GM19240 (cell line): Measurements from ENCODE around the gene HSD17B13.
"Not testable (repeated sequence)": the region's sequence is repeated elsewhere in the genome, so short reads cannot be mapped to it uniquely, and the experiment has no call there.

Experiments
- DNase-seq: peaks from one replicate; pipeline ENCODE4 v3.0.0; 2011; ENCODE audit warnings: low spot score; ENCODE audit not compliant: insufficient read length

The HSD17B13 gene

DNA sequence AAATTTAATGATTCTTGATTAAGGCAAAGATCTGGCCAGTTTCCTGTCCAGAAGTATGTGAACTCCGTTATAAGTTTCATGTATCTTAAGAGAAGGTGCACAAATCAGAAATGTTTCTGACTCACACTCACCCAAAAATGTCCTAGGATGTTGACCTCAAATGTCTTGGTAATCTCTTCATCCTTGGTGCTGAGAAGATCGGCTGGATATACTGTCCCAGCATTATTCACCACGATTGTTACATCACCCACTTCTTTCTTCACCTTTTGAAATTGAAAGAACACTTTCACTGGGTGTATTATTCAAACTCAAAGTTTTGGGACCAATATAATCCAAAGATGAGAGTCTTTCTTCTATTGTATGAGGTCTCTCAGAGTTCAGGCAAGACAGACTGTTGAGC lies 5.7 kb downstream of the HSD17B13 start:
- DNase-seq, result no peak

DNA sequence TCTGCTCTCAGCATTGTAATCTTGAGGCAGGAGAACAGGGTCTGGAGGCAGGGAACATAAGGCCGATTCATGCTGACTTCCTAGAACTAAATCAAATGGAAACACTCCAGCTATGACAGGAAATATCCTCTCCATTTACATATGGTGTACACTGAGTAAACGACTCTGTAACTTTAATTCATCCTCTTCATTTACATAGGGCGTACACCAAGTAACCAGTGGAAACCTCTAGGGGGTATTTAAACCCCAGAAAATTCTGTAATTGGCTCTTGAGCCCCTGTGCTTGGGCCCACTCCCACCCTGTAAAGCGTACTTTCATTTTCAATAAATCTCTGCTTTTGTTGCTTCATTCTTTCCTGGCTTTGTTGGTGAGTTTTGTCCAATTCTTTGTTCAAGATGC lies 7.7 kb downstream of the HSD17B13 start:
- not testable (repeated sequence) for DNase-seq

DNA sequence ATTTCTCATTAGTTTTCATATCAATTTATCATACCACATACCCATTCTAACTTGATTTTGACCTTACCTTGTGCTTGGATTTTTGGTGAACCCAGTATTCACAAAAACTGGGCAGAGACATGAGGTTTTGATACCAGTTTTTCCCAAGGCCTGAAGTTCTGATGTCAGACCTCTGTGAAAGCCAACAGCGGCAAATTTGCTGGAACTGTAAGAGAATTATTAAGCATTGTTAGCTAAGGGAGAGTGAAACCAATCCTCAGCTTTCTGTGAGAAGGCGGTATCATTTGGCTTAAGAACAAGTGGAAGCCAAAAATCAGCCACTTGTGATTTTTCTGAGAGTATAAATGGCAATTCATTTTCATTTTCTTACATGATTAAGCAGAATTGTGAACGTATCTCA lies 8.9 kb downstream of the HSD17B13 start:
- no peak for DNase-seq

DNA sequence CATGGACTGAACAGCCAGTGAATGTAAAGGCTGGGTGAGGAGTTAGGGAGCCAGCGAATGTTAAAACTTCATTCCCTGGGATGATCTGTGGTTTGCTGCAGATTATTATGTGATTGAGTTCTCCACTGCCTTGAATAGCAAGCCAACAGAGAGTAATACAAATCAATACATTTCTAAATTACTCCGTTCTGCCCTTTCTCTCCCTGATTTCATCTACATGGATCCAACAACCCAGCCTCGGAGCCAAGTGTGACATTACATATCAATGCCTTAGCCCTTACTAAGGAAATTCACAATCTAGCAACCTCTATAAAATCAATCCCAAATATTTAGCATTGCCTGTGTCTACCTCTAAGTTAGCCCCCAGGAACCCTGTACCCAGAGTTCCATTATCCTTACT lies 11.0 kb downstream of the HSD17B13 start:
- no peak for DNase-seq

DNA sequence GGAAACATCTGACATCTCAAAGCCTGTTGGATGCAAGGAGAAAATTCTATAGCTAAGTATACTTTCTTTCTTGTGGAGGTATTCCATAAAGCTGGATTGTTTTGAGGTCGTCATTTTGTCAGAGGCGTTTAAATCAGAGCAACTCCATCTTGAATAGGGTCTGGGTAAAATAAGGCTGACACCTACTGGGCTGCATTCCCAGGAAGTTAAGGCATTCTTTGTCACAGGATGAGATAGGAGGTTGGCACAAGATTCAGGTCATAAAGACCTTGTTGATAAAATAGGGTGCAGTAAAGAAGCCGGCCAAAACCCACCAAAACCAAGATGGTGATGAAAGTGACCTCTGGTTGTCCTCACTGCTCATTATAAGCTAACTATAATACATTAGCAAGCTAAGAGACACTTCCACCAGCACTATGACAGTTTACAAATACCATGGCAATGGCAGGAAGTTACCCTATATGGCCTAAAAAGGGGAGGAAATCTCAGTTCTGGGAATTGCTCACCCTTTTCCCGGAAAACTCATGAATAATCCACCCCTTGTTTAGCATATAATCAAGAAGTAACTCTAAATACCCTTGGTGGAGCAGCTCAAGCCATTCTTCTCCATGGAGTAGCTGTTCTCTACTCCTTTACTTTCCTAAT lies 11.9 kb downstream of the HSD17B13 start:
- no peak for DNase-seq

DNA sequence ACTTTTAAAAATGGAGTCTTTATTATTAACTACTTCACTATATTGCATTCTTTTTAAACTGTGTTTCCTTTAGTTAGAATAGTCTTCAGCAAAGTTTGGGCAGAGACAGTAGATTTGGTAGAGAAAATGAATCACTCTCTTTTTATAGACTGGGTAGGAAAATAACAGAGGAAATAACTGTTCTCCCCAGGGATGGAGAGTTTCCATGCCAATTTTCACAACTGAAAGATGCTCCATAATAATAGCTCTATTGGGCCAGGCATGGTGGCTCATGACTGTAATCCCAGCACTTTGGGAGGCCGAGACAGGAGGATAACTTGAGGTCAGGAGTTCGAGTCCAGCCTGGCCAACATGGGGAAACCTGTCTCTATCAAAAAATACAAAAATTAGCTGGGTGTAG lies 13.1 kb downstream of the HSD17B13 start:
- no peak for DNase-seq

DNA sequence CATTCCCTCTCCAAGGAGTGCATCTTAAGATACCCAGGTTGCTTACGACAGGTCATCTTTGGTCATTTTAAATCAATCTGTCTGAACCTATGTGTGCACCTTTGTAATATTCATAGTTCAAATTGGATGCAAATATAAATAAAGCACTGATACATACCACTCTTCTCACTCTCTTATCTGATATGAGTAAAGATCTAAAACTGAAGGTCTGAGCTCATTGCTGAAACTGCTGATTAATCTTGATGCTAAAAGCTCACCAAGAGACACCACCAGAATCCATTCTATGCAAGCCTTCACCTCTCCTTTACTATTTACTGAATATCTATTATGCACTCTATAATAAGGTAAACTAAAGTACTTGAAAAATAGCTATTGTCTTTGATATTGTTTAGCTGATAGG lies 16.6 kb downstream of the HSD17B13 start:
- DNase-seq, result no peak

DNA sequence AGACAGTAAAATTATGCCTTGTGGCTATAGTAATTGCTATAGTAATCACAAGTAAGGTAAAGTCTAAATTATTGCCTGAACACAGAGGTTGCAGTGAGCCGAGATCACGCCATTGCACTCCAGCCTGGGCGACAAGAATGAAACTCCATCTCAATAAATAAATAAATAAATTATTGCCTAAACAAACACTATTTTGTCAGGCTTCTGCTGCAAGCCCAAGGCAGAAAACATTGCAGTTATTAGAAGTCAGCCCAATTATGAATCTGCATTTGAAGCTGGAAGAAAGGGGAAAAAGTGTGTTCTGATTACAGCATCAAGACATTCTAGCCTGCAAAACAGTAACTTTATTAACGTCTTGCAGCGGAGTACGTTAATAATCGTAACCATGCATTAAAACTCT lies 17.1 kb downstream of the HSD17B13 start:
- no peak for DNase-seq

DNA sequence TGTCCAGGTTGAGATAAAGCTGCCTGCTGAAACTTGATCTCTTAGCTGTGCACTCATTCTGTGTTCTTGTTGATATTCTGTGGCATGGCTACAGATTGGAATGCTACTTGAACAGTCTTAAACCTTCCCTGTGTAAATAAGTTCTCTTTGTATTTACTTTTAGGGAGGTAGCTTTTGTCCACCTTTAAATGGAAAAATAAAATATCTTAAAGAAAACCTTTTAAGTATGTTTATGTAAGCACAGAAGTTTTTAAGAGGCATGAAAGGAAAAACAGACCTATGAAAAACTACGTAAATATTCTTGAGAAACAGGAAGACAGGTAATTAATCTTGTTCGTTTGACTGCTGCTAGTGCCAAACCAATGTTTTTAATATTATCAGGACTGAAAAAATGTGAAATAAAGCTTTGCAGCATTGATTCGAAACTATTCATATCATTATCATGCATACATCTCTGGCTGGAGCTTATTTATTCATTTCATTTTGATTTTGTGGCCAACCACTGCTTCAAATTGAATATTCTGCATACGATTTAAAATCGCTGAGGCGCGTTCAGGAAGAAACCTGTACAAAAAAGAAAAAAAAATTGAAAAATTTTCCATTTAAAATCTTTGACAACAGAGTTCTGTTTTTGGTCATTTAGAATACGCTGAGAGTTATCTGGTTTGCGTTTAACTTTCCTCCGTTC lies 17.8 kb downstream of the HSD17B13 start:
- DNase-seq, result no peak

DNA sequence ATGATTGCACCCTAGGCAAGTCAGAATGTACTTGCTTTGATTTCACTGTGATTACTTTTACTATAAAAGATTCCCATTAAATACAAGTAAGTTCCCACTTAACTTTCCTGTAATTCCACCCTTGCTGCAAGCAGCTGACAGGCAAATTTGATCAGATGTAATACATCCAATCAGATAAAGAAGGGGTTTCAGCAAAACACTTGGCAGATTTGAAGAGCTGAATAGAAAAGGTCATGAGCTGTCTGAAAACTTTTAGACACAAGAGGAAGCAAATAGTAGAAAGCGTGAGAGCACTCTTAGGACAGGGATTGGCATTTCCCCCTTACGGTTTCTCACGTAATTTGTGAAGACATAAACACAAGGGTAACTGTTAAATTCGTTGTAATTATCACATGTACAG lies 22.8 kb downstream of the HSD17B13 start:
- no peak for DNase-seq

DNA sequence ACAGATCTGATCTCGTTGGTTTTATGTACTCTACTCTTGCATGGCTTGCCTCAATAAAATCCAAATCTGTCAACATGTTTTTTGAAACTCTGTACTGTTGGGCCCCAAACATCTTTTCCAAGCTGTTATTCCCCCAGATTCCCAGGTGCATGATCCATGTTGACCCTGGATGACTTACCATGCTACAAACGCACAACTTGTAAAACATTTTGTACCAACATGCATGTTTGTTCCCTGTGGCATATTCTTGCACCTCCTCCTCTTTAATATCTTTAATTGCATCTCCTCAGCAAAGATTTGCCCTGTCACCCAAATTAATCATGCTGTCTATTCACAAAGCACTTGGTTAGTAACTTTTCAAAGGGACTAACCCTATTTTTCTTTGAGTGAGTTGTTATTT lies 24.3 kb downstream of the HSD17B13 start:
- DNase-seq, result no peak

DNA sequence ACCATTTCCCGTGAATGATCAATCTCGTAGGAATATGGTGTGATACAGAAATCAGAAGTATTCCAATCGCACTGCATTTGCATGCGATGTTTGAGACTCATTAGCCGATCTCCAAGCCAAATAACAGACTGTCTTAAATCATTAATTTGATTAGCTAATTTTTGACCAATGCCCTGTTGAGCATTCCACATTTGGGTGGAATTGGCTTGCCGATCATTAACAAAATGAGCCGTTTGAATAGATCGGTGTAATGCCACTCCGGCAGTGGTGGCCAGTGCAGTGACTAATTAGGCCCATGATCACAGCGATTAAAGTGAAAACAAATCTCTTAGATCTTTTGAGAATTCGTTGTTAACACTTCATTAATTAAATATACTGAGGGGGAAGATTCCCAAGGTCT lies 27.8 kb downstream of the HSD17B13 start:
- DNase-seq, result not testable (repeated sequence)

DNA sequence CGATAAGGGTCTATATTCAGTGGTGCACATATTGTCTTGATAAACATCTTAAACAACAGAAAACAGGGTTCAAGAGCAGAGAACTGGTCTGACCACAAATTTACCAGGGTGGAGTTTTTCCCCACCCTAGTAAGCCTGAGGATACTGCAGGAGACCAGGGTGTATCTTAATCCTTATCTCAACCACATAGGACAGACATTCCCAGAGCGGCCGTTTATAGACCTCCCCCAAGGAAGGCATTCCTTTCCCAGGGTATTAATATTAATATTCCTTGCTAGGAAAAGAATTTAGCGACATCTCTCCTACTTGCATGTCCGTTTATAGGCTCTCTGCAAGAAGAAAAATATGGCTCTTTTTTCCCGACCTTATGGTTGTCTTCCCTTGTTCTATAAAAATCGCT lies 28.8 kb downstream of the HSD17B13 start:
- DNase-seq, result not testable (repeated sequence)

DNA sequence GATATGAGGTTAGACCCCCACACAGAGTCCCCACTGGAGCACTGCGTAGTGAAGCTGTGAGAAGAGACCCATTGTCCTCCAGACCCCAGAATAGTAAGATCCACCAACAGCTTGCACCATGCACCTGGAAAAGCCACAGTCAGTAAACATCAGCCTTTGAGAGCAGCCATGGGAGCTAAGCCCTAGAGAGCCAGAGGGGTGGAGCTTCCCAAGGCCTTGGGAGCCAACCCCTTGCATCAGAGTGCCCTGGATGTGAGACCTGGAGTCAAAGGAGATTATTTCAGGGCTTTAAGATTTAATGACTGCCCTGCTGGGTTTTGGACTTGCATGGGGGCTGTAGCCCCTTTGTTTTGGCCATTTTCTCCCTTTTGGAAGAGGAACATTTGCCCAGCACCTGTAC lies 35.7 kb downstream of the HSD17B13 start:
- no peak for DNase-seq

DNA sequence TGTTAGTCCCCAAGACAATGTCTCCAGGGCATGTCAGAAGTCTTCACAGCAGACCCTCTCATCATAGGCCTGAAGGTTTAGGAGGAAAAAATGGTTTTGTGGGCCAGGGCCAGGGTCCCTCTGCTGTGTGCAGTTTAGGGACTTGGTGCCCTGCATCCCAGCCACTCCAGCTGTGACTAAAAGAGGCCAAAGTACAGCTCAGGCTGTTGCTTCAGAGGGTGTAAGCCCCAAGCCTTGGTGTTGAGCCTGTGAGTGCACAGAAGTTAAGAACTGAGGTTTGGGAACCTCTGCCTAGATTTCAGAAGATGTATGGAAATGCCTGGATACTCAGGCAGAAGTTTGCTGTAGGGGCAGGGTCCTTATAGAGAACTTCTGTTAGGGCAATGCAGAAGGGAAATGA lies 38.4 kb downstream of the HSD17B13 start:
- not testable (repeated sequence) for DNase-seq

DNA sequence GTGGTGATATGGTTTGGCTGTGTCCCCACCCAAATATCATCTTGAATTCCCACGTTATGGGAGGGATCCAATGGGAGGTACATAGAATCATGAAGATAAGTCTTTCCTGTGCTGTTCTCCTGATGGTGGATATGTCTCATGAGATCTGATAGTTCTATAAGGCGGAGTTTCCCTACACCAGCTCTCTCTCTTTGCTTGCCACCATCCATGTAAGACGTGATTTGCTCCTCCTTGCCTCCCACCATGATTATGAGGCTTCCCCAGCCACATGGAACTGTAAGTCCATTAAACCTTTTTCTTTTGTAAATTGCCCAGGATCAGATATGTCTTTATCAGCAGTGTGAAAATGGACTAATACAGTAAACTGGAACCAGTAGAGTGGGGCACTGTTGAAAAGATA lies 39.5 kb downstream of the HSD17B13 start:
- DNase-seq, result no peak

DNA sequence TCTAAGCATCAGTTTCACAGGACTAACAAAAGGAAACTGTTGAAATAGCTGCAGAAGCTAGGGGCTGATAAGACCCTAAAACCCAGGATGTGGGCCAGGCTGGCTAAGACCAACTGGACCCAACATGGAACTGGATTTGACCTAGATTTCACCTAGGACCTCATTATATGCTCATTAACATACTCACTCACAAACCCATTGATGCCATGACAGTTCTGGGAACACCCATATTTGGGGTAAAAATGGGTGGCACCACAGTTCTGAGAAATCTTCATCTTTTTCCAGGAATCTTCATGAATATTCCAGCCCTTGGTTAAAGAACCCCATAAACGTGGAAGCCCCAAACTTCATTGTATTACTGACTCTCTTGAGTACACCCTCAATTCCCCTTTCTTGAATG lies 41.1 kb downstream of the HSD17B13 start:
- DNase-seq, result no peak

DNA sequence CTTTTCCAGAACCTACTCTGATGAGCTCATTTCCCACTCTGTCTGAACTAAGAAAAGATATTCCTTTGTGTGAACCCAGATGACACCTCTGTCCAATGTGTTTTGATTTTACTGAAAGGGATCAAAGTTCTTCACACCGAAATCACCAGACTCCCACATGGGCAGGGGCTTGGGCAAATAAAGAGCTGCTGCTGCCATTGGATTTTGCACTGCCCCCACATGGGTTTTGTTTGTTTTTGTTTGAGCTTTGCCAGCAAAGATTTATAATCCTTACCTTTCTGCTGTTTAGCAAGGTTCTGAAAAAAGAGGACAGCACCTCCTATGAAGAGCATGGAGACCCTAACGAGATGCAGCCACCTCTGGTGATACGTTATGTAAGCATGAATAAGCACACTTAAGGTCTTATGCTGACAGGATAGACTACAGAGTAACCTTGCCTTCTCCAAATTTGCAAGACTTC lies 44.3 kb downstream of the HSD17B13 start:
- no peak for DNase-seq

DNA sequence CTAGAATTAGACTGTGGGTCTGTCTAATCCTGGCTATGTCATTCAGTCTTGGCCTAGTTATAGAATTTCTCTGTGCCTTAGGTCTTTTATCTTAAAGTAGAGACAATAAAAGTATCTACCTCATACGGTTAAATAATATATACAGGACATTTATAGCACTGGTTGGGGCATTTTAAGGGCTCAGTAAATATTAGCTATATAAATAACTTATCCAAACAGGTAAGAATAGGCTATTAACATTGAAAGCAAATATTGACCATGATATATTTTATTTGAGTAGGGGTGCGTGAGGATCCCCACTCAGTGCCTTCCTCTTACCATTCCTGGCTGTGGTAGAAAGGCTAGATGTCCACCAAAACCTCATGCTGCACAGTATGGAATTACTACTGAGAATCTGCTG lies 47.4 kb downstream of the HSD17B13 start:
- no peak for DNase-seq

DNA sequence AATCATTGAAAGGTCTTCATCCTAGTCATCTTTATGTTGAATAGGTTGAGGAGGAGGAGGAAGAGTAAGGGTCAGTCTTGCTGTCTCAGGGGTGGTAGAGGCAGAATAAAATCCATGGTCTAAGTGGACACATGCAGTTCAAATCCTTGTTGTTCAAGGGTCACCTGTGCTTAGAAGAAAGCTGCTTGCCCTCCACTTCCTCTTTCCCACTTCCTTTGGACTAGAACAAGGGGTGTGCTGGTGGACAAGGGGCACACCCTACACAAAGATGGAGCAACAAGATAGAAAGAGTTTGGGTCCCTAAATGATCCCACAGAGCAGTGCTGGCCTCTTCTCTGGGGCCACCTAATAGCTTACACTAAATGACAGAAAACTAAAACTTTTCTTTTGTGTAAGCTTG lies 47.9 kb downstream of the HSD17B13 start:
- DNase-seq, result no peak

DNA sequence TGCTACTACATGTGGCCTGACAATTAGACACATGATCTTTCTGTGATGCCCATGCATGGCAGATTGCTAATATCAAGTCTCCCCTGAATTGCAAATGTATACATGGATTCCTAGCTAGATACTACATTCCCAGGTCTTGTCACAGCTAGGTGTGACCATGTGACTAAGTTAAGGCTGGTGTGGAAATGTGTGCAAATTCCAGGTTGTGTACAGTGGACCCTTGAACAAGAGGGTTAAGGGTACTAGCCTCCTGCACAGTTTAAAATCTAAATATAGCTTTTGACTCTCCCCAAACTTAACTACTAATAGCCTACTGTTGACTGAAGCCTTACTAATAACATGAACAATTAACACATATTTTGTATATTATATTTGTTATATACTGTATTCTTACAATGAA lies 48.4 kb downstream of the HSD17B13 start:
- DNase-seq, result no peak

DNA sequence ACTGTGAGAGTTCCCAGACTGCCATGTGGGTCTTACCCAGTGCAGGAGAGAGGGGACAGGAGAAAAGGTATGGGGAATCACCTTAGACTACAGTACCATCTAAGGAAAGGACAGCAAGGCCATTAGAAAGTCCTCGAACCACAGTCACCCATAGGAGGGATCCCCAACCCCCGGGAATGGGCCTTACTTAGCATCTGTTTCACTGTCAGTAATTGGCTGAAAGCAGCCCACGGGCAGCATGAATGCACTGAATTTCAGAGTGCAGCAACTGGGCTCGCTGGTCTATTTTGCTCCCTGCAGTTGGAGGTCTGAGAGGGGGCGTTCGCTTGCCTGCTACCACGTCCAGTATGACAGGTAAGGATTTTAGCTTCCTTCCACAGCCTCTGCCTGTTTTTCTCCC lies 51.9 kb downstream of the HSD17B13 start:
- DNase-seq, result no peak

DNA sequence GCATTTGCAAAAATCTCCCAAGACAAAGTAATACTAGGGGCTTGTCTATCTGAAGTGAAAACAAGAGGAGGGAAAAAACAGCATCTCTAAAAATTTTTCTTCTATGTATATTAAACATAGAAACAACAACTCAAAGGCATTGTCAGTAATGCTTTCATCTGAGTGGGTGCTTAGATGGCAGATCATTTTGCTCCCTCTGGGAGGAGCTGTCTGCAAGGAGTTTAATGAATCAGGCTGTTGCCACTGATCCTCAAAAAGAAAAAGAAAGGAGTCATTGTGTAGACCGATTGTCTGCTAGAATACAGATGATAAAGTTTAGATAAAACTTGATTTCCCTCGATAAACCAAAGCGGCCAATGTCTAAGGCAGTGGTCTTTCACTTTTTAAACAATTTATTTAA lies 52.5 kb downstream of the HSD17B13 start:
- no peak for DNase-seq
